Keratinocyte (primary cell): ENCODE results near the gene HLA-DOB. TPM values are rescaled to one million over a fixed set of nuclear protein-coding genes. Genes with fewer than 3 reads are reported as not detected.

Experiments used
- DNase-seq: peaks from one replicate; pipeline ENCODE4 v3.0.0-alpha.2; 2011; ENCODE audit warnings: low read depth, missing footprints, low spot score
- FAIRE-seq: peaks from 2 replicates; lab custom pipeline; 2011; peaks lifted over from hg19 to GRCh38; lab: Jason Lieb, UNC
- H2AFZ ChIP-seq: 2 replicates; pipeline ENCODE4 v1.6.0; 2012; ENCODE audit warnings: low read length, control low read depth, inconsistent platforms; ENCODE audit not compliant: control insufficient read depth
- H3K27ac ChIP-seq: 2 replicates; pipeline ENCODE4 v1.5.1; 2011; ENCODE audit warnings: low read length; ENCODE audit not compliant: control insufficient read depth, insufficient read depth
- H3K27me3 ChIP-seq: 3 replicates; pipeline ENCODE4 v1.6.0; 2011; ENCODE audit warnings: low read length; ENCODE audit not compliant: control insufficient read depth, insufficient read depth; ENCODE audit errors: extremely low read depth
- H3K36me3 ChIP-seq, 2 experiments: 2 replicates in 1 of 2; 3 replicates in 1 of 2; pipeline ENCODE4 v1.5.1; 2011; ENCODE audit warnings: low read length in 2 of 2, mild to moderate bottlenecking in 1 of 2; ENCODE audit not compliant: control insufficient read depth in 2 of 2, insufficient read depth in 2 of 2; ENCODE audit errors: extremely low read depth in 1 of 2
- H3K4me1 ChIP-seq: 3 replicates; pipeline ENCODE4 v1.5.1; 2011; ENCODE audit warnings: low read length; ENCODE audit not compliant: control insufficient read depth, insufficient read depth; ENCODE audit errors: extremely low read depth
- H3K4me2 ChIP-seq: 3 replicates; pipeline ENCODE4 v1.6.0; 2011; ENCODE audit warnings: low read depth, low read length; ENCODE audit not compliant: control insufficient read depth, insufficient read depth; ENCODE audit errors: extremely low read depth
- H3K4me3 ChIP-seq, 3 experiments: fragments of 200-600 bp in 1 of 3; sonication (generic) in 1 of 3; 2 replicates in 2 of 3; 3 replicates in 1 of 3; pipeline ENCODE4 v1.5.1; 2011 to 2016; ENCODE audit warnings: low read length in 3 of 3, mild to moderate bottlenecking in 3 of 3, control low read depth in 2 of 3, inconsistent platforms in 1 of 3, low read depth in 1 of 3, mixed read lengths in 1 of 3, mixed run types in 1 of 3, moderate library complexity in 1 of 3; ENCODE audit not compliant: control insufficient read depth in 2 of 3, insufficient read depth in 2 of 3; ENCODE audit errors: extremely low read depth in 1 of 3
- H3K79me2 ChIP-seq: 2 replicates; pipeline ENCODE4 v1.6.0; 2012; ENCODE audit warnings: low read length; ENCODE audit not compliant: control insufficient read depth, insufficient read depth
- H3K9ac ChIP-seq: 3 replicates; pipeline ENCODE4 v1.6.0; 2011; ENCODE audit warnings: low read length; ENCODE audit not compliant: control insufficient read depth, insufficient read depth; ENCODE audit errors: extremely low read depth
- H3K9me1 ChIP-seq: 3 replicates; pipeline ENCODE4 v1.6.0; 2011; ENCODE audit warnings: low read length; ENCODE audit not compliant: control insufficient read depth, insufficient read depth; ENCODE audit errors: extremely low read depth
- H3K9me3 ChIP-seq: 2 replicates; pipeline ENCODE4 v1.5.1; 2012; ENCODE audit warnings: low read depth, low read length; ENCODE audit not compliant: control insufficient read depth
- H4K20me1 ChIP-seq: 3 replicates; pipeline ENCODE4 v1.6.0; 2011; ENCODE audit warnings: low read length; ENCODE audit not compliant: control insufficient read depth, insufficient read depth; ENCODE audit errors: extremely low read depth
- EZH2 ChIP-seq: IDR thresholded peaks from one replicate; pipeline ENCODE4 v1.6.1; 2012; ENCODE audit warnings: inconsistent platforms, mild to moderate bottlenecking, low read length, moderate library complexity
- dilution Hi-C: fragments of 300-500 bp; cut with MboI; formaldehyde crosslinking; loops from one replicate; pipeline ENCODE4 v1.7.0; 2020; ENCODE audit warnings: low sequenced_read_pairs; ENCODE audit not compliant: extremely low pct_ligation_motif_present
- polyA plus RNA-seq, 5 experiments: library from polyadenylated mRNA; depleted of rRNA in 3 of 5; stranded (reverse) in 3 of 5; stranded (forward) in 1 of 5; unstranded in 1 of 5; fragments of >200 nt; gene quantifications; 1 replicate in 1 of 5; 2 replicates in 3 of 5; 3 replicates in 1 of 5; pipeline versions ENCODE4 v1.2.1 to v1.2.3, GENCODE V29; 2011 to 2012; ENCODE audit warnings: missing spikeins in 2 of 5, low read depth in 1 of 5, low replicate concordance in 1 of 5
- TF ChIP-seq, protein P1 (sequence below), 3 experiments: IDR thresholded peaks in 1 of 3; conservative IDR thresholded peaks in 1 of 3; optimal IDR thresholded peaks in 1 of 3; 2 replicates in 2 of 3; 3 replicates in 1 of 3; pipeline versions ENCODE3 to v1.5.1; 2011; ENCODE audit warnings: low read length in 3 of 3, mild to moderate bottlenecking in 3 of 3, moderate library complexity in 2 of 3, control low read depth in 1 of 3, inconsistent platforms in 1 of 3; ENCODE audit not compliant: insufficient read depth in 2 of 3; ENCODE audit errors: extremely low read depth in 1 of 3

The HLA-DOB gene
- polyA plus RNA-seq, 1 donor (not counting 4 experiments of a cell fraction or from before 2014, with no cell fraction given), result 12.5 TPM

DNA sequence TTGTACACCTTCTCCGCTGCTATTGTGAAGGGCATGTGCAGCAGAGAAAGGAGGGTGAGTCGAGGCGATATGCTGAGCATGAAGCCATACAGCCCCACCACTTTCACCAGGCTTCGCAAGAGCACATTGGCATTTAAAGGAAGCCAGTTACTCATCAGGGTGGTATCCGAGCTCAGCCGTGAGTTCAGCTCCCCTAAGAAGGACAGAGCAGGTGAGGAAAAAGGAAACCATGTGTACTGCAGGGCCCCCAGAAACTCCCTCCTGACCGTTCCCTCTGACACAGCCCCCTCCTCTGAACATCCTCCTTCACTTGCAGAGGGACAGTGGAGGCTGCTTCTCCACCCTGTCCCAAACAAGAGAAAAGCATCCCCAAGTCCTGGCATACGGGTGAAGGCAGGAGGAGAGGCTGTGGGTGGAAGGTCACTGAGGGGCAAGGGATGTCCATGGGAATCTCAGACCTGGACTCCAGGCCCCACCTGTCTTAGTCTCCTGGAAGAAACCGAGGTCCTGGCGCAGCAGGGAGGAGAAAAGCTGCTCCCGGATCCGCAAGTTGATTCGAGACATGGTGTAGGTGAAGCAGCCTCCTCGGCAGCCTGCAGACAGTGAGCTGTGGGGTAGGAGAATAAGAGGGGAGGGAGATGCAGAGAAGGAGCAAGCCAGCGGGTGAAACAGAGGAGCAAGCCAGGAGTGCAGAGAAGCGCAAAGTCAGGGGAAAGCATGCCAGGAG lies 18.5 kb upstream of the HLA-DOB start:
- Histone ChIP-seq H3K27me3 (no peaks in the 10 kb centered on the region), H3K9me1 (no peaks in the 10 kb centered on the region), H4K20me1 (no peaks in the 10 kb centered on the region), H3K36me3 (peaks cover 14 to 18% of the 10 kb centered on the region in 2 experiments), H3K4me2 (no peak overlapping the region), H3K4me3 (no peak overlapping the region), H3K9ac (no peak overlapping the region), H2AFZ (no peak overlapping the region), H3K27ac (no peak overlapping the region), H3K79me2 (peaks cover 22% of the 10 kb centered on the region), H3K9me3 (no peaks in the 10 kb centered on the region), H3K4me1 (peaks cover 15% of the 10 kb centered on the region)
- no peak for DNase-seq
- no peak for FAIRE-seq
- no peak for TF ChIP-seq EZH2
- TF ChIP-seq, protein P1, sequence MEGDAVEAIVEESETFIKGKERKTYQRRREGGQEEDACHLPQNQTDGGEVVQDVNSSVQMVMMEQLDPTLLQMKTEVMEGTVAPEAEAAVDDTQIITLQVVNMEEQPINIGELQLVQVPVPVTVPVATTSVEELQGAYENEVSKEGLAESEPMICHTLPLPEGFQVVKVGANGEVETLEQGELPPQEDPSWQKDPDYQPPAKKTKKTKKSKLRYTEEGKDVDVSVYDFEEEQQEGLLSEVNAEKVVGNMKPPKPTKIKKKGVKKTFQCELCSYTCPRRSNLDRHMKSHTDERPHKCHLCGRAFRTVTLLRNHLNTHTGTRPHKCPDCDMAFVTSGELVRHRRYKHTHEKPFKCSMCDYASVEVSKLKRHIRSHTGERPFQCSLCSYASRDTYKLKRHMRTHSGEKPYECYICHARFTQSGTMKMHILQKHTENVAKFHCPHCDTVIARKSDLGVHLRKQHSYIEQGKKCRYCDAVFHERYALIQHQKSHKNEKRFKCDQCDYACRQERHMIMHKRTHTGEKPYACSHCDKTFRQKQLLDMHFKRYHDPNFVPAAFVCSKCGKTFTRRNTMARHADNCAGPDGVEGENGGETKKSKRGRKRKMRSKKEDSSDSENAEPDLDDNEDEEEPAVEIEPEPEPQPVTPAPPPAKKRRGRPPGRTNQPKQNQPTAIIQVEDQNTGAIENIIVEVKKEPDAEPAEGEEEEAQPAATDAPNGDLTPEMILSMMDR (optimal IDR thresholded peaks at IDR 0.05 in 1 of 3, IDR thresholded peaks at IDR 0.05 in 1 of 3, conservative IDR thresholded peaks at IDR 0.05 in 1 of 3; ENCODE audit: extremely low read depth in 1 of 3, insufficient read depth in 2 of 3, low read length in 3 of 3), result no peak
- dilution Hi-C loops, result no loop called here

GRCh38 chr6:32833664-32834063 lies 16.9 kb upstream of the HLA-DOB start:
- Histone ChIP-seq H3K79me2 (peaks cover 22% of the 10 kb centered on the region), H3K36me3 (peaks cover 25 to 33% of the 10 kb centered on the region in 2 experiments), H3K4me1 (peaks cover 15% of the 10 kb centered on the region), H4K20me1 (no peaks in the 10 kb centered on the region), H3K27ac (no peak overlapping the region), H3K4me2 (no peak overlapping the region), H3K9ac (no peak overlapping the region), H3K27me3 (no peaks in the 10 kb centered on the region), H3K9me1 (no peaks in the 10 kb centered on the region), H3K9me3 (no peaks in the 10 kb centered on the region), H3K4me3 (no peak overlapping the region), H2AFZ (no peak overlapping the region)
- no peak for DNase-seq
- dilution Hi-C loops, result no loop called here
- FAIRE-seq, result no peak
- no peak for TF ChIP-seq EZH2
- TF ChIP-seq, protein P1 (optimal IDR thresholded peaks at IDR 0.05 in 1 of 3, IDR thresholded peaks at IDR 0.05 in 1 of 3, conservative IDR thresholded peaks at IDR 0.05 in 1 of 3; ENCODE audit: extremely low read depth in 1 of 3, insufficient read depth in 2 of 3, low read length in 3 of 3), result no peak
